Measurements from ENCODE around the gene CHAT.

The CHAT gene

GRCh38 chr10:49597426-49598163, 16.2 kb upstream of the CHAT start:
- DNase-seq (ENCODE audit: low read depth in 2 of 2): no peak

GRCh38 chr10:49598164-49598856, 15.5 kb upstream of the CHAT start:
- DNase-seq (ENCODE audit: low read depth in 2 of 2): no peak

- DNase-seq (ENCODE audit: low read depth in 2 of 2): no peak
These were observed 14.9 kb upstream of the CHAT start for GRCh38 chr10:49598986-49599385.

- DNase-seq (ENCODE audit: low read depth in 2 of 2): no peak
These were observed 14.3 kb upstream of the CHAT start for GRCh38 chr10:49599546-49599945.

- DNase-seq (ENCODE audit: low read depth in 2 of 2): no peak
These were observed 13.8 kb upstream of the CHAT start for GRCh38 chr10:49600046-49600445.

GRCh38 chr10:49600781-49601400, 12.9 kb upstream of the CHAT start:
- no peak for DNase-seq (ENCODE audit: low read depth in 2 of 2)

- DNase-seq (ENCODE audit: low read depth in 2 of 2): no peak
These were observed 12.0 kb upstream of the CHAT start for GRCh38 chr10:49601857-49602256.

GRCh38 chr10:49602380-49603023, 11.3 kb upstream of the CHAT start:
- DNase-seq (ENCODE audit: low read depth in 2 of 2): no peak

GRCh38 chr10:49605216-49605938, 8.5 kb upstream of the CHAT start:
- no peak for DNase-seq (ENCODE audit: low read depth in 2 of 2)

- no peak for DNase-seq (ENCODE audit: low read depth in 2 of 2)
These were observed 7.8 kb upstream of the CHAT start for GRCh38 chr10:49605939-49606509.

- DNase-seq (ENCODE audit: low read depth in 2 of 2): peak; percentile 22 to 44
These were observed 6.8 kb upstream of the CHAT start for GRCh38 chr10:49606981-49607535.

- no peak for DNase-seq (ENCODE audit: low read depth in 2 of 2)
These were observed 5.5 kb upstream of the CHAT start for GRCh38 chr10:49608166-49609005.

GRCh38 chr10:49609006-49609282, 4.9 kb upstream of the CHAT start:
- DNase-seq (ENCODE audit: low read depth in 2 of 2): no peak

GRCh38 chr10:49609283-49610113, 4.3 kb upstream of the CHAT start:
- no peak for DNase-seq (ENCODE audit: low read depth in 2 of 2)

GRCh38 chr10:49610114-49610457, 3.8 kb upstream of the CHAT start, which contains the start of gene SLC18A3:
SLC18A3 (plus strand) TSS chr10:49610310; CDS start chr10:49610741, 431 bp downstream.
- DNase-seq (ENCODE audit: low read depth in 2 of 2): no peak

GRCh38 chr10:49610458-49611165, 3.2 kb upstream of the CHAT start:
- DNase-seq (ENCODE audit: low read depth in 2 of 2): no peak

- no peak for DNase-seq (ENCODE audit: low read depth in 2 of 2)
These were observed 2.5 kb upstream of the CHAT start for GRCh38 chr10:49611166-49611815.

- DNase-seq (ENCODE audit: low read depth in 2 of 2): no peak
These were observed 1.9 kb upstream of the CHAT start for GRCh38 chr10:49611816-49612512.

Measured in stimulated activated CD8-positive, alpha-beta memory T cell treated with anti-CD3 and anti-CD28 coated beads, Interleukin-7, amount 100 ng/mL, for 4 hours (primary cell).